OCI-LY3 (cell line): Measurements from ENCODE around the gene BMPR1B.
A peak's percentile ranks its signal among the peaks of the same experiment; 100 is the strongest.

Experiments
- H2AFZ ChIP-seq: fragments of 200-600, 300-600 bp; shearing (Covaris generic); 2 replicates; pipeline ENCODE4 v1.6.0; 2014; ENCODE audit warnings: antibody characterized with exemption, low read depth, low read length
- H3K27ac ChIP-seq: fragments of 200-600, 300-600 bp; sonication (generic); 2 replicates; pipeline ENCODE4 v1.5.1; 2014; ENCODE audit warnings: mild to moderate bottlenecking, low read length, moderate library complexity, mixed read lengths
- H3K27me3 ChIP-seq: fragments of 200-600, 300-600 bp; sonication (generic); 2 replicates; pipeline ENCODE4 v1.6.1; 2014; ENCODE audit warnings: low read depth, low read length, mixed read lengths
- H3K36me3 ChIP-seq: fragments of 200-600, 300-600 bp; sonication (generic); replicated peaks from 2 replicates; pipeline ENCODE3; 2014; ENCODE audit warnings: low read depth, low read length, mixed read lengths
- H3K4me1 ChIP-seq: fragments of 300-600, 200-600 bp; sonication (generic); 2 replicates; pipeline ENCODE4 v1.6.1; 2014; ENCODE audit warnings: low read length, mixed read lengths
- H3K4me2 ChIP-seq: fragments of 200-600, 300-600 bp; sonication (generic); 2 replicates; pipeline ENCODE4 v1.6.1; 2014; ENCODE audit warnings: low read length, mixed read lengths
- H3K4me3 ChIP-seq: fragments of 300-600, 200-600 bp; sonication (generic); 2 replicates; pipeline ENCODE4 v1.5.1; 2014; ENCODE audit warnings: antibody characterized with exemption, mild to moderate bottlenecking, low read length, moderate library complexity
- H3K79me2 ChIP-seq: fragments of 300-600, 200-600 bp; shearing (Covaris generic); 2 replicates; pipeline ENCODE4 v1.6.1; 2014; ENCODE audit warnings: mild to moderate bottlenecking, low read length, mixed read lengths
- H3K9ac ChIP-seq: fragments of 300-600, 200-600 bp; shearing (Covaris generic); 2 replicates; pipeline ENCODE4 v1.6.0; 2014; ENCODE audit warnings: mild to moderate bottlenecking, low read length, moderate library complexity
- H3K9me3 ChIP-seq: fragments of 200-600, 300-600 bp; shearing (Covaris generic); 2 replicates; pipeline ENCODE4 v1.6.1; 2014; ENCODE audit warnings: low read length, mixed read lengths; ENCODE audit not compliant: insufficient read depth
- H4K20me1 ChIP-seq: fragments of 200-600, 300-600 bp; sonication (generic); 2 replicates; pipeline ENCODE4 v1.6.1; 2016; ENCODE audit warnings: low read length, mixed read lengths; ENCODE audit not compliant: insufficient read depth
- CTCF ChIP-seq: fragments of 200-600, 300-600 bp; sonication (generic); IDR thresholded peaks from 2 replicates; pipeline ENCODE4 v1.5.1; 2014; ENCODE audit warnings: antibody characterized with exemption, low read length, low read depth
- EZH2phosphoT487 ChIP-seq: fragments of 200-600 bp; shearing (Covaris generic); IDR thresholded peaks from 2 replicates; pipeline ENCODE4 v1.6.1; 2018; ENCODE audit warnings: antibody characterized with exemption, mixed run types, low read depth

BMPR1B gene

GRCh38 chr4:95023110-95023509 lies 265.4 kb downstream of the BMPR1B start:
- no peak overlapping the region for H2AFZ ChIP-seq

GRCh38 chr4:95027905-95028618 lies 270.3 kb downstream of the BMPR1B start:
- no peaks in the 10 kb centered on the region for H3K36me3 ChIP-seq
- no peaks in the 10 kb centered on the region for H3K79me2 ChIP-seq
- no peaks in the 10 kb centered on the region for H4K20me1 ChIP-seq
- TF ChIP-seq EZH2phosphoT487 (no peak), CTCF (no peak)
- no peaks in the 10 kb centered on the region for H3K27me3 ChIP-seq
- H3K4me3 ChIP-seq: no peak overlapping the region
- H3K4me2 ChIP-seq: no peak overlapping the region
- H3K9ac ChIP-seq: no peak overlapping the region
- no peak overlapping the region for H3K27ac ChIP-seq
- no peaks in the 10 kb centered on the region for H3K9me3 ChIP-seq
- H3K4me1 ChIP-seq: no peaks in the 10 kb centered on the region
- H2AFZ ChIP-seq: no peak overlapping the region

More at GRCh38 chr4:95023110-95023509, 265.4 kb downstream of the BMPR1B start:
- Histone ChIP-seq H3K36me3 (no peaks in the 10 kb centered on the region), H3K27ac (no peak overlapping the region), H3K27me3 (no peaks in the 10 kb centered on the region), H3K4me1 (no peaks in the 10 kb centered on the region), H3K4me3 (no peak overlapping the region), H3K9ac (no peak overlapping the region), H3K4me2 (no peak overlapping the region), H4K20me1 (no peaks in the 10 kb centered on the region), H3K9me3 (no peaks in the 10 kb centered on the region), H3K79me2 (no peaks in the 10 kb centered on the region)
- TF ChIP-seq CTCF (no peak), EZH2phosphoT487 (no peak)

GRCh38 chr4:95038791-95039190 lies 281.0 kb downstream of the BMPR1B start:
- Histone ChIP-seq H3K27me3 (no peaks in the 10 kb centered on the region), H4K20me1 (no peaks in the 10 kb centered on the region), H3K27ac (no peak overlapping the region), H3K36me3 (no peaks in the 10 kb centered on the region), H3K4me3 (no peak overlapping the region), H3K9me3 (no peaks in the 10 kb centered on the region), H3K4me2 (no peak overlapping the region), H3K79me2 (no peaks in the 10 kb centered on the region), H3K9ac (no peak overlapping the region), H3K4me1 (no peaks in the 10 kb centered on the region), H2AFZ (no peak overlapping the region)
- TF ChIP-seq CTCF (no peak), EZH2phosphoT487 (no peak)

GRCh38 chr4:95044324-95044837 lies 286.6 kb downstream of the BMPR1B start:
- Histone ChIP-seq H3K4me1 (no peaks in the 10 kb centered on the region), H3K79me2 (no peaks in the 10 kb centered on the region), H3K27ac (no peak overlapping the region), H3K27me3 (no peaks in the 10 kb centered on the region), H3K36me3 (no peaks in the 10 kb centered on the region), H3K9me3 (no peaks in the 10 kb centered on the region), H3K9ac (no peak overlapping the region), H4K20me1 (no peaks in the 10 kb centered on the region), H3K4me2 (no peak overlapping the region), H3K4me3 (no peak overlapping the region), H2AFZ (0 out of 2 replicates have a peak overlapping the region, but pooled peaks have one; percentile 15)
- TF ChIP-seq CTCF: no peak
- no peak for TF ChIP-seq EZH2phosphoT487
